Measurements from ENCODE around the gene ACSF2. TPM values are rescaled to one million over a fixed set of nuclear protein-coding genes. Genes with fewer than 3 reads are reported as not detected.

The ACSF2 gene
- total RNA-seq, 1 experiment from 2014 or later: 161 TPM

GRCh38 chr17:50477976-50478375 is 52.0 kb downstream of the ACSF2 start:
- Histone ChIP-seq H3K4me1 (peaks cover 22% of the 10 kb centered on the region), H3K27me3 (replicated peaks; ENCODE audit: control insufficient read depth, insufficient read depth, low read length) (no peaks in the 10 kb centered on the region), H3K36me3 (ENCODE audit: control insufficient read depth, insufficient read depth, low read length) (peaks cover 4% of the 10 kb centered on the region; the same call in 1 of the 2 replicates), H3K4me3 (ENCODE audit: low read depth, low read length) (peak overlapping the region; percentile 70), H3K9me3 (no peaks in the 10 kb centered on the region)
- TF ChIP-seq CTCF (IDR thresholded peaks at IDR 0.05; ENCODE audit: insufficient read depth in 1 of 2, low read depth in 1 of 2, low read length in 1 of 2, severe bottlenecking in 1 of 2, unreplicated experiment in 1 of 2): no peak
- Mint-ChIP-seq H3K36me3 (ENCODE audit: insufficient read depth, unreplicated experiment) (peaks cover 29% of the 10 kb centered on the region), H3K4me3 (ENCODE audit: unreplicated experiment) (peak overlapping the region; percentile 78), H3K27me3 (ENCODE audit: insufficient read depth, unreplicated experiment) (no peaks in the 10 kb centered on the region), H3K4me1 (ENCODE audit: low read depth, unreplicated experiment) (peaks cover 49% of the 10 kb centered on the region), H3K27ac (ENCODE audit: unreplicated experiment) (peak overlapping the region; percentile 90), H3K9me3 (ENCODE audit: unreplicated experiment) (no peaks in the 10 kb centered on the region)
- BruUV-seq (replicated peaks): no TSS peak
- ChIA-PET CTCF (interaction anchor here (0.6 to 2.4 kb wide), 27 partner anchors 10 to 1152 kb away, joined by 3 to 67 read pairs (median 5); partner anchors contain the start of genes EPN3 and LRRC59), POLR2A (interaction anchor here (0.6 to 0.7 kb wide), 2 partner anchors 10 to 305 kb away, joined by 3 to 8 read pairs; no protein-coding TSS in a partner anchor)
- no peak for DNase-seq
- intact Hi-C loops (cut with micrococcal nuclease; ENCODE audit: unreplicated experiment): loop anchor here (1.0 to 5.0 kb wide), 4 partner anchors 31 to 229 kb away; partner anchors contain the start of genes ANKRD40 and MYCBPAP

- DNase-seq: peak; percentile 98 to 99
- peaks cover 22% of the 10 kb centered on the region for H3K4me1 ChIP-seq
- H3K4me3 ChIP-seq (ENCODE audit: low read depth, low read length): peak within 1 kb of the TSS; percentile 70
- Mint-ChIP-seq H3K9me3 (ENCODE audit: unreplicated experiment) (no peaks in the 10 kb centered on the region), H3K27ac (ENCODE audit: unreplicated experiment) (peak within 1 kb of the TSS; percentile 90), H3K36me3 (ENCODE audit: insufficient read depth, unreplicated experiment) (peaks cover 37% of the 10 kb centered on the region), H3K4me1 (ENCODE audit: low read depth, unreplicated experiment) (peaks cover 50% of the 10 kb centered on the region), H3K27me3 (ENCODE audit: insufficient read depth, unreplicated experiment) (no peaks in the 10 kb centered on the region), H3K4me3 (ENCODE audit: unreplicated experiment) (peak within 1 kb of the TSS; percentile 78)
- POLR2A ChIA-PET: interaction anchor here (0.5 to 1.4 kb wide), 16 partner anchors 11 to 304 kb away, joined by 3 to 17 read pairs (median 4); partner anchors contain the start of genes EPN3, LRRC59 and LUC7L3
- intact Hi-C loops (cut with micrococcal nuclease; ENCODE audit: unreplicated experiment): loop anchor here (1.0 to 5.0 kb wide), 8 partner anchors 30 to 278 kb away; partner anchors contain the start of genes ANKRD40, LRRC59 and MYCBPAP
- CTCF ChIA-PET: interaction anchor here (0.5 to 2.4 kb wide), 68 partner anchors 9 to 1152 kb away, joined by 3 to 67 read pairs (median 4); partner anchors contain the start of genes ACSF2, CACNA1G, EPN3 and LRRC59
- H3K36me3 ChIP-seq (ENCODE audit: control insufficient read depth, insufficient read depth, low read length): peaks cover 9% of the 10 kb centered on the region
- H3K9me3 ChIP-seq: no peaks in the 10 kb centered on the region
- no peaks in the 10 kb centered on the region for H3K27me3 ChIP-seq (replicated peaks; ENCODE audit: control insufficient read depth, insufficient read depth, low read length)
- no TSS peak for BruUV-seq (replicated peaks)
- TF ChIP-seq CTCF (IDR thresholded peaks at IDR 0.05; ENCODE audit: insufficient read depth in 1 of 2, low read depth in 1 of 2, low read length in 1 of 2, severe bottlenecking in 1 of 2, unreplicated experiment in 1 of 2): peak; percentile 80 to 99
Measured at GRCh38 chr17:50478391-50479381, 52.7 kb downstream of the ACSF2 start, which contains the start of gene RSAD1. TSS of gene RSAD1 (plus strand) at chr17:50478860. CDS start at chr17:50478885, 25 bp downstream.
